PFSK-1 (cell line): ENCODE measurements around the gene CHRNG.

Experiments used
- FOXP2 ChIP-seq: optimal IDR thresholded peaks from 2 replicates; pipeline ENCODE3; 2011; ENCODE audit warnings: borderline replicate concordance, control low read depth, inconsistent platforms; ENCODE audit not compliant: insufficient read depth; ENCODE audit errors: extremely low read length, extremely low read depth
- POLR2AphosphoS5 ChIP-seq: IDR thresholded peaks from 2 replicates; pipeline ENCODE4 v1.6.1; 2012; ENCODE audit warnings: low read depth, mild to moderate bottlenecking, control low read depth, low read length, moderate library complexity
- REST ChIP-seq, 2 experiments: IDR thresholded peaks; 2 replicates each; pipeline versions ENCODE4 v1.6.1 to v1.8.0; 2011 to 2012; ENCODE audit warnings: low read depth in 2 of 2, low read length in 2 of 2, control low read depth in 1 of 2, inconsistent platforms in 1 of 2, mild to moderate bottlenecking in 1 of 2, moderate library complexity in 1 of 2; ENCODE audit not compliant: insufficient read depth in 1 of 2
- SIN3A ChIP-seq: IDR thresholded peaks from 2 replicates; pipeline ENCODE4 v1.6.1; 2012; ENCODE audit warnings: mild to moderate bottlenecking, low read length, moderate library complexity, borderline replicate concordance; ENCODE audit not compliant: insufficient read depth
- TAF1 ChIP-seq: IDR thresholded peaks from 2 replicates; pipeline ENCODE4 v1.6.1; 2012; ENCODE audit warnings: low read length, control low read depth, borderline replicate concordance; ENCODE audit not compliant: insufficient read depth

The CHRNG gene

GRCh38 chr2:232522623-232523401 is 16.7 kb upstream of the CHRNG start:
- TF ChIP-seq SIN3A: no peak
- TF ChIP-seq POLR2AphosphoS5: no peak
- no peak for TF ChIP-seq REST (IDR thresholded peaks at IDR 0.05; ENCODE audit: insufficient read depth in 1 of 2, low read depth in 2 of 2, low read length in 2 of 2)
- no peak for TF ChIP-seq FOXP2
- no peak for TF ChIP-seq TAF1

- no peak for TF ChIP-seq TAF1
- TF ChIP-seq POLR2AphosphoS5: no peak
- no peak for TF ChIP-seq SIN3A
- TF ChIP-seq REST (IDR thresholded peaks at IDR 0.05; ENCODE audit: insufficient read depth in 1 of 2, low read depth in 2 of 2, low read length in 2 of 2): no peak
Measured at GRCh38 chr2:232523402-232523681, 16.1 kb upstream of the CHRNG start.

DNA sequence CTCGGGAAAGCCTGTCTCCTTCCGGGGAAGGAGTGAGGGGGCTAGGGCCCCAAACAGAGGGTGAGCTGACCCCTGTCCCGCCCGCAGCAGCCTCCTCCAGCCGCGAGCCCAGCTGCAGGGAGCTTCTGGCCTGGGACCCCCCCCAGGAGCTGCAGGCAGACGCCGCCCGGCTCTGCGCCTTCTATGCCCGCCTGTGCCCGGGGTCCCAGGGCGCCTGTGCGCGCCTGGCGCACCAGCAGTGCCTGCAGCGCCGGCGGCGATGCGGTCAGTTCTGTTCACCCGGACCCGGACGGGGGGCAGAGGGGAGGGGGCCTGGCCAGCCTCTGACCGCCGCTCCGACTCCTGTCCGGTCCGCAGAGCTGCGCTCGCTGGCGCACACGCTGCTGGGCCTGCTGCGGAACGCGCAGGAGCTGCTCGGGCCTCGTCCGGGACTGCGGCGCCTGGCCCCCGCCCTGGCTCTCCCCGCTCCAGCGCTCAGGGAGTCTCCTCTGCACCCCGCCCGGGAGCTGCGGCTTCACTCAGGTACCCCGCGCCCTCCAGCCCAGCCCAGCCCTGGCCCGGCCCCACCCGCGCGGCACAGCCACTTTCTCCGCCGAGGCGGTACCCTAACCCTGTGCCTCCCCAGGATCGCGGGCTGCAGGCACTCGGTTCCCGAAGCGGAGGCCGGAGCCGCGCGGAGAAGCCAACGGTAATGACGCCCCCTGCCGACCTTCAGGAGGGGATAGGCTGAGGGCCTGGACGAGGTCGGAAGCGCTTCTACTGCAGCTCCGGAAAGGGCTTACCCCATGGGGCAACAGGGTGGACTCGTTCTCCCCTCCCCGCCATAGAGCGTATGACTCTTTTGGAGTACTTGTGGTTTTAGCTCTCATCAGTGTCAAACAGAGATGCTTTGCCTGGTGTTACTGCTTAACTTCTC is 15.6 kb upstream of the CHRNG start:
- TF ChIP-seq POLR2AphosphoS5: no peak
- no peak for TF ChIP-seq SIN3A
- no peak for TF ChIP-seq TAF1
- TF ChIP-seq REST (IDR thresholded peaks at IDR 0.05; ENCODE audit: insufficient read depth in 1 of 2, low read depth in 2 of 2, low read length in 2 of 2): no peak
- no peak for TF ChIP-seq FOXP2

DNA sequence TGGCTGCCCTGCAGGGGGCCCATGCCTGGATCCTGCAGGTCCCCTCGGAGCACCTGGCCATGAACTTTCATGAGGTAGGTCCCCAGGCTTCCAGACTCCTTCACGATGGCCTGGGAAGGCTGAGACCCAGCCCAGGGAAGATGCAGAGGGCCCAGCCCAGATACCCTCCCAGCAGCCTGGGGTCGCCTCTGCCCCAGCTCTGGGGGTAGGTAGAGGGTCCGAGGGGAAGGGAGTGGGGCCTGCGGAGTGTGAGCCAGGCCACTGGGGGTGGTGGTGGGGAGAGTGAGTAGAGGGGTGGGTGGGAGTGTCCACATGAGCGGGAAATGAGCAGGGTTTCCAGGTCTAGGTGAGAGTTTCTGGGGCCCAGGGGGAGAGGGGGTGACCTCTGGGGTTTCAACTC is 14.7 kb upstream of the CHRNG start:
- TF ChIP-seq TAF1 (no peak), FOXP2 (no peak), REST (IDR thresholded peaks at IDR 0.05; ENCODE audit: insufficient read depth in 1 of 2, low read depth in 2 of 2, low read length in 2 of 2) (no peak), POLR2AphosphoS5 (no peak), SIN3A (no peak)

DNA sequence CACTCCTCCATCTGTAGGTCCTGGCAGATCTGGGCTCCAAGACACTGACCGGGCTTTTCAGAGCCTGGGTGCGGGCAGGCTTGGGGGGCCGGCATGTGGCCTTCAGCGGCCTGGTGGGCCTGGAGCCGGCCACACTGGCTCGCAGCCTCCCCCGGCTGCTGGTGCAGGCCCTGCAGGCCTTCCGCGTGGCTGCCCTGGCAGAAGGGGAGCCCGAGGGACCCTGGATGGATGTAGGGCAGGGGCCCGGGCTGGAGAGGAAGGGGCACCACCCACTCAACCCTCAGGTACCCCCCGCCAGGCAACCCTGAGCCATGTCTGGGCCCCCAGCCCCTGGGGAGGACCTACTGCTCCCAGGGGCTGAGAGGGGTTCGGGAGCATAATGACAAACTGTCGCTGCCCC is 14.3 kb upstream of the CHRNG start:
- TF ChIP-seq POLR2AphosphoS5 (no peak), REST (IDR thresholded peaks at IDR 0.05; ENCODE audit: insufficient read depth in 1 of 2, low read depth in 2 of 2, low read length in 2 of 2) (no peak), FOXP2 (no peak), TAF1 (no peak), SIN3A (no peak)
